Islet of Langerhans (tissue), 1 donor: Measurements from ENCODE around the gene FRZB.

Experiments used
- FAIRE-seq: peaks from one replicate; lab custom pipeline; 2011; peaks lifted over from hg19 to GRCh38; lab: Jason Lieb, UNC

The FRZB gene

GRCh38 chr2:182836451-182836850 lies 30.0 kb downstream of the FRZB start:
- FAIRE-seq: no peak

- FAIRE-seq: no peak
Observed at GRCh38 chr2:182834293-182834692, 32.1 kb downstream of the FRZB start.

- no peak for FAIRE-seq
Observed at GRCh38 chr2:182833084-182833854, 33.2 kb downstream of the FRZB start.

GRCh38 chr2:182831921-182832320 lies 34.5 kb downstream of the FRZB start:
- no peak for FAIRE-seq

- no peak for FAIRE-seq
Observed at GRCh38 chr2:182831101-182831500, 35.3 kb downstream of the FRZB start.

- FAIRE-seq: no peak
Observed at GRCh38 chr2:182827182-182827879, 39.1 kb downstream of the FRZB start.

GRCh38 chr2:182826496-182826895 lies 39.9 kb downstream of the FRZB start:
- FAIRE-seq: no peak

GRCh38 chr2:182826064-182826463 lies 40.4 kb downstream of the FRZB start:
- no peak for FAIRE-seq

GRCh38 chr2:182824767-182825158 lies 41.7 kb downstream of the FRZB start:
- FAIRE-seq: no peak

GRCh38 chr2:182824056-182824766 lies 42.2 kb downstream of the FRZB start:
- no peak for FAIRE-seq

- FAIRE-seq: no peak
Observed at GRCh38 chr2:182822733-182823132, 43.7 kb downstream of the FRZB start.

- no peak for FAIRE-seq
Observed at GRCh38 chr2:182821182-182821581, 45.3 kb downstream of the FRZB start.

- FAIRE-seq: no peak
Observed at GRCh38 chr2:182819412-182819811, 47.0 kb downstream of the FRZB start.

GRCh38 chr2:182818925-182819324 lies 47.5 kb downstream of the FRZB start:
- FAIRE-seq: no peak

GRCh38 chr2:182818501-182818900 lies 47.9 kb downstream of the FRZB start:
- no peak for FAIRE-seq

- no peak for FAIRE-seq
Observed at GRCh38 chr2:182817558-182817957, 48.9 kb downstream of the FRZB start.

GRCh38 chr2:182816866-182817265 lies 49.6 kb downstream of the FRZB start:
- FAIRE-seq: no peak

GRCh38 chr2:182814804-182815203 lies 51.6 kb downstream of the FRZB start:
- FAIRE-seq: no peak

- no peak for FAIRE-seq
Observed at GRCh38 chr2:182814380-182814779, 52.1 kb downstream of the FRZB start.

- FAIRE-seq: no peak
Observed at GRCh38 chr2:182810087-182810486, 56.4 kb downstream of the FRZB start.

- no peak for FAIRE-seq
Observed at GRCh38 chr2:182807319-182807718, 59.1 kb downstream of the FRZB start.

- no peak for FAIRE-seq
Observed at GRCh38 chr2:182804128-182804527, 62.3 kb downstream of the FRZB start.

GRCh38 chr2:182798736-182799135 lies 67.7 kb downstream of the FRZB start:
- FAIRE-seq: no peak
